SK-N-SH (cell line): ENCODE results near the gene NUFIP1.

Experiments
- CTCF ChIP-seq: fragments of 200-600 bp; sonication (generic); IDR thresholded peaks from 2 replicates; pipeline ENCODE4 v1.6.1; 2017; ENCODE audit warnings: antibody characterized with exemption, mild to moderate bottlenecking, moderate library complexity
- ELF1 ChIP-seq: IDR thresholded peaks from 2 replicates; pipeline ENCODE4 v1.4.0; 2012
- EZH2phosphoT487 ChIP-seq: fragments of 200-600 bp; sonication (generic); IDR thresholded peaks from 2 replicates; pipeline ENCODE4 v1.6.1; 2017; ENCODE audit warnings: low read depth, mixed run types, mild to moderate bottlenecking, antibody characterized with exemption, moderate library complexity, borderline replicate concordance
- FOSL2 ChIP-seq: IDR thresholded peaks from 2 replicates; pipeline ENCODE4 v1.4.0; 2012; ENCODE audit warnings: low read depth, mild to moderate bottlenecking, moderate library complexity, borderline replicate concordance
- GABPA ChIP-seq: IDR thresholded peaks from 2 replicates; pipeline ENCODE4 v1.4.0; 2012; ENCODE audit warnings: low read depth, mild to moderate bottlenecking
- GATA2 ChIP-seq: sonication (generic); formaldehyde crosslinking; IDR thresholded peaks from 2 replicates; pipeline ENCODE4 v1.5.0; 2020; ENCODE audit warnings: mild to moderate bottlenecking, missing genetic modification reagents
- MXI1 ChIP-seq: IDR thresholded peaks from 2 replicates; pipeline ENCODE4 v1.6.1; 2012; ENCODE audit warnings: mild to moderate bottlenecking, low read depth, low read length, improper control_type of control experiment
- POLR2AphosphoS5 ChIP-seq: IDR thresholded peaks from 2 replicates; pipeline ENCODE4 v1.6.1; 2012; ENCODE audit warnings: low read depth, low read length
- RAD21 ChIP-seq: IDR thresholded peaks from 2 replicates; pipeline ENCODE4 v1.6.1; 2012; ENCODE audit warnings: mild to moderate bottlenecking, low read length
- TCF12 ChIP-seq: IDR thresholded peaks from 2 replicates; pipeline ENCODE4 v1.4.0; 2012
- USF1 ChIP-seq: IDR thresholded peaks from 2 replicates; pipeline ENCODE4 v1.4.0; 2012; ENCODE audit warnings: low read depth, borderline replicate concordance
- TF ChIP-seq, protein P1 (sequence below): fragments of 150-350 bp; IDR thresholded peaks from 2 replicates; pipeline ENCODE4 v1.6.1; 2017; ENCODE audit warnings: antibody characterized with exemption, low read length, low read depth, borderline replicate concordance
- TF ChIP-seq, protein P2 (sequence below): IDR thresholded peaks from 2 replicates; pipeline ENCODE4 v1.6.1; 2012; ENCODE audit warnings: mild to moderate bottlenecking, low read depth, low read length, moderate library complexity

DNA sequence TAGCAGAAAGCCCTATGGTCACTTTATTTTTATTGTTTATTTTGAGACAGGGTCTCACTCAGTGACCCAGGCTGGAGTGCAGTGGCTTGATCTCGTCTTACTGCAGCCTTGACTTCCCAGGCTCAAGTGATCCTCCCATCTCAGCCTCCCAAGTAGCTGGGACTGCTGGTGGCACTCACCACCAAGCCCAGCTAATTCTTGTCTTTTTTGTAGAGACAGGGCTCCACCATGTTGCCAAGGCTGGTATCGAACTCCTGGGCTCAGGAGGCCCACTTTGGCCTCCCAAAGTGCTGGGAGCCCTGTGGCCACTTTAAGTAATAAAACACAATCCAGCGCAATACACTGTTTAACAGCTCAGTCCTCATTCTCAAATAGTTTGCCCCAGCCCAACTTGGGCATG lies 69.3 kb downstream of the NUFIP1 start:
- TF ChIP-seq, protein P1, sequence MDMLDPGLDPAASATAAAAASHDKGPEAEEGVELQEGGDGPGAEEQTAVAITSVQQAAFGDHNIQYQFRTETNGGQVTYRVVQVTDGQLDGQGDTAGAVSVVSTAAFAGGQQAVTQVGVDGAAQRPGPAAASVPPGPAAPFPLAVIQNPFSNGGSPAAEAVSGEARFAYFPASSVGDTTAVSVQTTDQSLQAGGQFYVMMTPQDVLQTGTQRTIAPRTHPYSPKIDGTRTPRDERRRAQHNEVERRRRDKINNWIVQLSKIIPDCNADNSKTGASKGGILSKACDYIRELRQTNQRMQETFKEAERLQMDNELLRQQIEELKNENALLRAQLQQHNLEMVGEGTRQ: no peak
- no peak for TF ChIP-seq CTCF
- TF ChIP-seq RAD21: no peak
- TF ChIP-seq MXI1: no peak
- TF ChIP-seq EZH2phosphoT487: no peak
- TF ChIP-seq TCF12: no peak
- TF ChIP-seq FOSL2: no peak
- no peak for TF ChIP-seq GABPA
- no peak for TF ChIP-seq ELF1
- TF ChIP-seq POLR2AphosphoS5: no peak
- no peak for TF ChIP-seq GATA2 (CRISPR knock-in tag)
- TF ChIP-seq, protein P2, sequence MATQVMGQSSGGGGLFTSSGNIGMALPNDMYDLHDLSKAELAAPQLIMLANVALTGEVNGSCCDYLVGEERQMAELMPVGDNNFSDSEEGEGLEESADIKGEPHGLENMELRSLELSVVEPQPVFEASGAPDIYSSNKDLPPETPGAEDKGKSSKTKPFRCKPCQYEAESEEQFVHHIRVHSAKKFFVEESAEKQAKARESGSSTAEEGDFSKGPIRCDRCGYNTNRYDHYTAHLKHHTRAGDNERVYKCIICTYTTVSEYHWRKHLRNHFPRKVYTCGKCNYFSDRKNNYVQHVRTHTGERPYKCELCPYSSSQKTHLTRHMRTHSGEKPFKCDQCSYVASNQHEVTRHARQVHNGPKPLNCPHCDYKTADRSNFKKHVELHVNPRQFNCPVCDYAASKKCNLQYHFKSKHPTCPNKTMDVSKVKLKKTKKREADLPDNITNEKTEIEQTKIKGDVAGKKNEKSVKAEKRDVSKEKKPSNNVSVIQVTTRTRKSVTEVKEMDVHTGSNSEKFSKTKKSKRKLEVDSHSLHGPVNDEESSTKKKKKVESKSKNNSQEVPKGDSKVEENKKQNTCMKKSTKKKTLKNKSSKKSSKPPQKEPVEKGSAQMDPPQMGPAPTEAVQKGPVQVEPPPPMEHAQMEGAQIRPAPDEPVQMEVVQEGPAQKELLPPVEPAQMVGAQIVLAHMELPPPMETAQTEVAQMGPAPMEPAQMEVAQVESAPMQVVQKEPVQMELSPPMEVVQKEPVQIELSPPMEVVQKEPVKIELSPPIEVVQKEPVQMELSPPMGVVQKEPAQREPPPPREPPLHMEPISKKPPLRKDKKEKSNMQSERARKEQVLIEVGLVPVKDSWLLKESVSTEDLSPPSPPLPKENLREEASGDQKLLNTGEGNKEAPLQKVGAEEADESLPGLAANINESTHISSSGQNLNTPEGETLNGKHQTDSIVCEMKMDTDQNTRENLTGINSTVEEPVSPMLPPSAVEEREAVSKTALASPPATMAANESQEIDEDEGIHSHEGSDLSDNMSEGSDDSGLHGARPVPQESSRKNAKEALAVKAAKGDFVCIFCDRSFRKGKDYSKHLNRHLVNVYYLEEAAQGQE: no peak
- no peak for TF ChIP-seq USF1
